Ovary (tissue), 9 donors: ENCODE measurements around the gene BAIAP2L1. TPM values are rescaled to one million over a fixed set of nuclear protein-coding genes. Genes with fewer than 3 reads are reported as not detected.

ENCODE experiments used
- DNase-seq, 5 donors: peaks; one replicate each; pipeline ENCODE4 v3.0.0-alpha.2; 2019 to 2020
- H3K27ac ChIP-seq, 2 donors: fragments of 200-600 bp; one replicate each; pipeline versions ENCODE4 v1.5.1 to v1.8.0; 2019 to 2022
- H3K27me3 ChIP-seq: fragments of 200-600 bp; one replicate; pipeline ENCODE4 v1.8.0; 2022
- H3K36me3 ChIP-seq: fragments of 200-600 bp; sonication (generic); one replicate; pipeline ENCODE4 v1.5.1; 2019
- H3K4me1 ChIP-seq: one replicate; pipeline ENCODE4 v1.8.1; 2013; ENCODE audit warnings: mild to moderate bottlenecking, moderate library complexity; ENCODE audit not compliant: insufficient read depth
- H3K4me3 ChIP-seq: fragments of 200-600 bp; sonication (generic); one replicate; pipeline ENCODE4 v1.5.1; 2017
- H3K9me3 ChIP-seq, 2 donors: fragments of 200-600 bp in 1 of 2; sonication (generic) in 1 of 2; one replicate each; pipeline versions ENCODE4 v1.5.1 to v1.8.1; 2013 to 2019; ENCODE audit warnings: mild to moderate bottlenecking in 1 of 2, moderate library complexity in 1 of 2
- EP300 ChIP-seq: sonication (generic); formaldehyde crosslinking; IDR thresholded peaks from one replicate; pipeline ENCODE4 v1.6.1; 2017; ENCODE audit warnings: antibody characterized with exemption
- POLR2A ChIP-seq: fragments of 450-650 bp; IDR thresholded peaks from one replicate; pipeline ENCODE4 v1.6.1; 2017; ENCODE audit warnings: antibody characterized with exemption, mild to moderate bottlenecking, moderate library complexity
- WGBS, 3 donors: extraction: QIAGEN DNeasy Blood & Tissue Kit in 1 of 3; methylation state at CpG; one replicate each; pipeline versions ENCODE4 v1.1.5 to v1.1.7; 2013 to 2017; 5-methylcytosine and 5-hydroxymethylcytosine counted together
- intact Hi-C, 4 donors: fragments of 100-400 bp; cut with DNase I; formaldehyde crosslinking; loops; one replicate each; pipeline versions ENCODE4 v1.11.0 to v1.15.1; 2022 to 2023
- polyA plus RNA-seq, 2 donors: library from polyadenylated mRNA; stranded (reverse); fragments of 200-250 nt in 1 of 2; fragments of 350-450 nt in 1 of 2; fragmentation: Illumina TruSeq in 1 of 2; extraction: RNeasy Lipid Tissue Mini Kit (QIAGEN cat#74804) in 1 of 2; gene quantifications; one replicate each; pipeline ENCODE4 v1.2.3, GENCODE V29; 2013 to 2014
- total RNA-seq, 7 donors: library from RNA; depleted of rRNA in 2 of 7; stranded (reverse); fragments of >200 nt in 2 of 7; fragmentation: NEBNext Ultra II Directional in 3 of 7; extraction: Animal tissue kit (Norgen Biotek cat#: 25700) in 3 of 7; gene quantifications; one replicate each; pipeline versions ENCODE4 v1.1.0 to v1.2.4, GENCODE V29; 2016 to 2023
- TF ChIP-seq, protein P1 (sequence below), 3 donors: fragments of 450-650 bp in 2 of 3; fragments of 200-600 bp in 1 of 3; IDR thresholded peaks; one replicate each; pipeline versions ENCODE4 v1.5.1 to v1.8.0; 2016 to 2022; ENCODE audit warnings: antibody characterized with exemption in 3 of 3, mild to moderate bottlenecking in 1 of 3
- donor health status: DM: no; HTN: no; CAD: no; lungs with moderate emphysema.
- donor health status: DM: no; HTN: no; CAD: no.
- donor health status: Bipolar disorder and iron deficiency.
- donor health status: DM: yes; HTN: yes; CAD: no.
- donor health status: DM: no; HTN: no; CAD: no.
- donor health status: DM: yes; HTN: yes; CAD: no.

Gene BAIAP2L1
- total and polyA plus RNA-seq, 9 donors, result 0.73 to 7.9 (median 1.9) TPM

DNA sequence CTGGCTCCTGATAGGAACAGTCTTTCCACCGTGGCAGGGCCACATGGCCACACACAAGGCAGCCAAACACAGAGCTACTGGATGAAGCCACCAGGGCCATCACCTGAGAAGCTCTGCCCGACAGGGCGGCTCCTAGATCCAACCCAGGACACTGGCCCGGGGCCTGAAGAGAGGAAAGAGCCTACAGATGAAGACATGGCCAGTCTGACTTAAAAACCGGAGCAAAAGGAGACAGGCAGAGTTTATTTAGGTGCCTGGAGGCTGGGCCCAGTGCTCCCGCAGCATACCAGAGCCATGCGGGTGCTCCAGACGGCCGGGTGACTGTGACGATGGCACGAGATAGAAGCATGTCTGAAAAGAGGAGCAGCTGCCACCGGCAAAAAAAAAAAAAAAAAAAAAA lies 152.7 kb downstream of the BAIAP2L1 start:
- TF ChIP-seq, protein P1, sequence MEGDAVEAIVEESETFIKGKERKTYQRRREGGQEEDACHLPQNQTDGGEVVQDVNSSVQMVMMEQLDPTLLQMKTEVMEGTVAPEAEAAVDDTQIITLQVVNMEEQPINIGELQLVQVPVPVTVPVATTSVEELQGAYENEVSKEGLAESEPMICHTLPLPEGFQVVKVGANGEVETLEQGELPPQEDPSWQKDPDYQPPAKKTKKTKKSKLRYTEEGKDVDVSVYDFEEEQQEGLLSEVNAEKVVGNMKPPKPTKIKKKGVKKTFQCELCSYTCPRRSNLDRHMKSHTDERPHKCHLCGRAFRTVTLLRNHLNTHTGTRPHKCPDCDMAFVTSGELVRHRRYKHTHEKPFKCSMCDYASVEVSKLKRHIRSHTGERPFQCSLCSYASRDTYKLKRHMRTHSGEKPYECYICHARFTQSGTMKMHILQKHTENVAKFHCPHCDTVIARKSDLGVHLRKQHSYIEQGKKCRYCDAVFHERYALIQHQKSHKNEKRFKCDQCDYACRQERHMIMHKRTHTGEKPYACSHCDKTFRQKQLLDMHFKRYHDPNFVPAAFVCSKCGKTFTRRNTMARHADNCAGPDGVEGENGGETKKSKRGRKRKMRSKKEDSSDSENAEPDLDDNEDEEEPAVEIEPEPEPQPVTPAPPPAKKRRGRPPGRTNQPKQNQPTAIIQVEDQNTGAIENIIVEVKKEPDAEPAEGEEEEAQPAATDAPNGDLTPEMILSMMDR (IDR thresholded peaks at IDR 0.05), result no peak
- TF ChIP-seq POLR2A, result no peak
- TF ChIP-seq EP300, result no peak
- peaks cover 10% of the 10 kb centered on the region for H3K4me1 ChIP-seq
- 93 to 95% (median 94%) methylated on average over 12 of the region's 12 CpGs for WGBS, 3 donors
- intact Hi-C loops, result no loop called here
- H3K9me3 ChIP-seq, result no peaks in the 10 kb centered on the region
- H3K27me3 ChIP-seq, result no peaks in the 10 kb centered on the region
- H3K36me3 ChIP-seq, result no peaks in the 10 kb centered on the region
- no peak overlapping the region for H3K27ac ChIP-seq
- DNase-seq, result no peak
- H3K4me3 ChIP-seq, result no peak overlapping the region

DNA sequence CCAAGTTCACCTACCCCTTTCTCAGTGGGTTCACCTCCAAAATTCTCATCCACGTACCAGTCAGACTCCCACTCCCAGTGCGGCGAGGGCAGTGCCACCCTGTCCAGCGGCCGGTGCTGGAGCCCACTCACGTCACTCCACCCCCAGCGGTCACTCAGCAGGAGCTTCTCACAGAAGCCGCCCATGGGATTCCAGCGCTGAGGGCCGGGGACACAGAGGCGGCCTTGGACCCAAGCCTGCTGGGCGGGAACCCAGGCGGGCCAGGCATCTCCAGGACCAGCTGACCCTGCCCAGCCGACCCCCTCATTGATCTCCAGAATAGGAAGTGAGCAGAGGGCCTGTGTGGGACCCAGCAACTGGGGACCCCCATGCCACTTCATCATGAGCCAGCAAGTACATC lies 156.0 kb downstream of the BAIAP2L1 start:
- H3K27ac ChIP-seq, result no peak overlapping the region
- TF ChIP-seq, protein P1 (IDR thresholded peaks at IDR 0.05), result no peak
- TF ChIP-seq POLR2A, result no peak
- no peak for TF ChIP-seq EP300

DNA sequence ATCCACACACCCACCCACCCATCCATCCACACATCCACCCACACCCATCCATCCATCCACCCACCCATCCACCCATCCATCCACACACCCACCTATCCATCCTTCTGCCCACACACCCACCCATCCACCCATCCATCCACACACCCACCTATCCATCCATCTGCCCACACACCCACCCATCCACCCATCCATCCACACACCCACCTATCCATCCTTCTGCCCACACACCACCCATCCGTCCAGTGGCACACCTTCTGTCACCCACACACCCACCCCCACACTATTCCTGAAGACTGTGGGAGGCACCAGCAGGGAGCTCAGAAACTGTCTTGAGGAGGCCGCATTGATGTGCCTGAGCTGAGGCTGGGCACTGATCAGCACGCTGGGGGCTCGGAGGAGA lies 158.0 kb downstream of the BAIAP2L1 start:
- no peak for DNase-seq
- no peaks in the 10 kb centered on the region for H3K36me3 ChIP-seq
- intact Hi-C loops, result no loop called here
- 89 to 93% (median 91%) methylated on average over 4 of the region's 4 CpGs for WGBS, 3 donors
- TF ChIP-seq POLR2A, result no peak
- no peak overlapping the region for H3K4me3 ChIP-seq
- H3K4me1 ChIP-seq, result no peaks in the 10 kb centered on the region
- H3K27ac ChIP-seq, result no peak overlapping the region
- H3K27me3 ChIP-seq, result no peaks in the 10 kb centered on the region
- no peaks in the 10 kb centered on the region for H3K9me3 ChIP-seq

More for the DNA sequence above, 156.0 kb downstream of the BAIAP2L1 start:
- Histone ChIP-seq H3K9me3 (no peaks in the 10 kb centered on the region), H3K27me3 (no peaks in the 10 kb centered on the region), H3K36me3 (no peaks in the 10 kb centered on the region), H3K4me3 (no peak overlapping the region), H3K4me1 (no peaks in the 10 kb centered on the region)
- no peak for DNase-seq
- WGBS, 3 donors, result 94 to 96% (median 95%) methylated on average over 14 of the region's 14 CpGs
- intact Hi-C loops, result no loop called here

DNA sequence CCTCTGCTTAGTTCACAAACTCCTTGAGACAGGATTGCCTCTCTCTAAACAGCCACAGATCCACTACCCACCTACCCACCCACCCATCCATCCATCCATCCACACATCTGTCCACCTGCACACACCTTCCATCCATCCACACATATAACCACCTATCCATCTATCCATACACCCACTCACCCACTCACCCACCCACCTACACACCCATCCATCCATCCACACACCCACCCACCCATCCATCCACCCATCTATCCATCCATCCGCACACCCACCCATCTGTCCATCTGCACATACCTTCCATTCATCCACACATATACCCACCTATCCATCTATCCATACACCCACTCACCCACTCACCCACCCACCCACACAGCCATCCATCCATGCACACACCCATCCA lies 158.5 kb downstream of the BAIAP2L1 start:
- no peak for DNase-seq
- Histone ChIP-seq H3K4me1 (no peaks in the 10 kb centered on the region), H3K27me3 (no peaks in the 10 kb centered on the region), H3K9me3 (no peaks in the 10 kb centered on the region), H3K27ac (no peak overlapping the region), H3K36me3 (no peaks in the 10 kb centered on the region), H3K4me3 (no peak overlapping the region)
- WGBS, 3 donors, result 87 to 98% (median 94%) methylated on average over 1 of the region's 1 CpG
- intact Hi-C loops, result no loop called here
- TF ChIP-seq EP300 (no peak), POLR2A (no peak)
- TF ChIP-seq, protein P1 (IDR thresholded peaks at IDR 0.05), result no peak

DNA sequence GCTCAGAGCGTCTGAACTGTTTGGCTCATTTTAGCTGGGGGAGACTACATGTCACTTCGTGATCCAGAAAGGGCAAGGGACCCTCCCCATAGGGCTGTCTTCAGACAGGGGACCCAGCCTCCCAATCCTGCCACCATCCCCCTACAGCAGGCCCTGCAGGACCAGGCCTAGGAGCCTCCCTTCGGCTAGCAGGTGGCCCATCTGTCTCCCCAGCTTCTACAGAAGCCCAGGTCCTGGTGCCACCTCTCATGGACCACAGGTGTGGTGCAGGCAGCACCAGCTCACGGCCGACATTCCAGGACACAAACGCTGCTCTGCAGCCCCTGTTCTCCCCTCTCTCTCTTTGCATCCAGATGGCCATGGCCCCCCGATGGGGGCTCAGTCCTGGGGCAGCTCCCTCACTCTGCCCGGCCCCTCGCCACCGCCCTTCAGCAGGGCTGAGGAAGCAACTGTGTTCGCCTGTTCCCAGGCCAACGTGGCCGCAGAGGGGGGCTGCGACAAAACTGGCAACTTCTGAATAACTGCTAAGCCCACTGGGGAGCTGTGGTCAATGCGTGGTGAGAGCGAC lies 159.1 kb downstream of the BAIAP2L1 start:
- Histone ChIP-seq H3K4me3 (no peak overlapping the region), H3K27me3 (no peaks in the 10 kb centered on the region), H3K36me3 (no peaks in the 10 kb centered on the region), H3K9me3 (no peaks in the 10 kb centered on the region), H3K27ac (no peak overlapping the region), H3K4me1 (no peaks in the 10 kb centered on the region)
- intact Hi-C loops, result no loop called here
- WGBS, 3 donors, result 86 to 88% (median 88%) methylated on average over 15 to 16 of the region's 16 CpGs
- DNase-seq, result no peak
- TF ChIP-seq, protein P1 (IDR thresholded peaks at IDR 0.05), result no peak

Other genes with a start within 250 kb of the BAIAP2L1 start
- under 1 TPM in 2 of 7 donors, not detected in 5; 0.34 to 0.54 TPM for gene BHLHA15, start 189.7 kb downstream of the BAIAP2L1 start, total RNA-seq
- gene BHLHA15, start 189.7 kb downstream of the BAIAP2L1 start, polyA plus RNA-seq, result not detected
- gene TECPR1, start 148.9 kb downstream of the BAIAP2L1 start, total RNA-seq, result 10 to 100 TPM in 6 of 7 donors, 1 to 10 TPM in 1; 5.5 to 28.1 (median 21.5) TPM
- gene TECPR1, start 148.9 kb downstream of the BAIAP2L1 start, polyA plus RNA-seq, result 1 to 10 TPM; 4.2 to 8.6 TPM
- 100 to 1,000 TPM in 5 of 7 donors, 10 to 100 TPM in 2; 19.9 to 161 (median 133) TPM for gene BRI3, start 119.4 kb downstream of the BAIAP2L1 start, total RNA-seq
- gene BRI3, start 119.4 kb downstream of the BAIAP2L1 start, polyA plus RNA-seq, result 100 to 1,000 TPM; 101 to 149 TPM
- 10 to 100 TPM in 1 of 7 donors, 1 to 10 TPM in 5, under 1 TPM in 1; 0.38 to 16.9 (median 4.4) TPM for gene NPTX2, start 216.2 kb upstream of the BAIAP2L1 start, total RNA-seq
- gene NPTX2, start 216.2 kb upstream of the BAIAP2L1 start, polyA plus RNA-seq, result 10 to 100 TPM; 12.5 to 75.7 TPM